Epithelial cell of prostate (primary cell): ENCODE results near the gene TMEM233.
"Not testable (repeated sequence)": the region's sequence is repeated elsewhere in the genome, so short reads cannot be mapped to it uniquely, and the experiment has no call there.

Experiments
- DNase-seq: peaks from one replicate; pipeline ENCODE4 v3.0.0-alpha.2; 2011; ENCODE audit warnings: low read depth, low spot score
- H3K27ac ChIP-seq: fragments of 450-650 bp; 2 replicates; pipeline ENCODE4 v1.5.1; 2017; ENCODE audit warnings: mild to moderate bottlenecking

The TMEM233 gene

DNA sequence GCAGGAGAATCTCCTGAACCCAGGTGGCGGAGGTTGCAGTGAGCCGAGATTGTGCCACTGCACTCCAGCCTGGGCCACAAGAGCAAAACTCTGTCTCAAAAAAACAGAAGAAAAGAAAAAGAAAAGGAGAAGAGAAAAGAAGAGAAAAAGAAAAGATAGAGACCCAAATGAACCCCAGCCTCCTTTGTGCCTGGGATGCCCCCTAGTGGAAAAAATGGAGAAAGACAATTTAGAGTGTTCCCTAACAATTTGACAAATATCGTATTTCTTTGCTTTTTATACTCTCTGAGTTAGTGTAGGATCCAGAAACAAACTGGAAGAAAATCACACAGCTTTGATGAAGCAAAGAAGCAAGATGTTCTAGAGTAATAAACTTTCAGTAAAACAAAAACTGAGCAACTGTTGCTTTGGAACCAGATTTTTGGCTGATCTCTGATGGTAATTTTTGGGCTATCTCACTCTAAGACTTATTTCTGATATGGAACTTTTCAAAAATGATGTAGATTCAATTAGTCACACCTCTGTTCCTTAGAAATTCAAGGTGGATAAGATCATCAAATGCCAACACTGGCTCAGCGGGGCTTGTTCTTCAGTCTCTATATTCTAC lies 55.7 kb downstream of the TMEM233 start:
- no peak overlapping the region for H3K27ac ChIP-seq
- DNase-seq = no peak

DNA sequence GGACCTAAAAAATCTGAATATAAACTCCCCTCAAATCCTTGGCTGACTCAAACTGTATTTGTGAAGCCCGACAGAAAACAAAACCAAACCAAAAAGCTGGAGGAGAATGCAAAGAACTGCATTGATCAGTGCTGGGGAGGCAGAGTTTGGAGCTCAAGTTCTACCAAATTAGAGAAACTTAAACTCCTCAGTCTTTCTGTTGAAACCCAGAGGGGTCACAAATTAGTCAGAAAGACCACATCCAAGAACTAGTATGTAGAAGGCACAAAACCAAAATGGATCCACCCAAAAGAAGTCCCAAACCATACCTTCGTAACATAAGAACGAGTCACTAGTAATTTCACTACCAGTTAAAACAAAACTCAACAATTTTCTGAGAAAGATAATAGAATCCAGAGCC lies 59.1 kb downstream of the TMEM233 start:
- DNase-seq = no peak

DNA sequence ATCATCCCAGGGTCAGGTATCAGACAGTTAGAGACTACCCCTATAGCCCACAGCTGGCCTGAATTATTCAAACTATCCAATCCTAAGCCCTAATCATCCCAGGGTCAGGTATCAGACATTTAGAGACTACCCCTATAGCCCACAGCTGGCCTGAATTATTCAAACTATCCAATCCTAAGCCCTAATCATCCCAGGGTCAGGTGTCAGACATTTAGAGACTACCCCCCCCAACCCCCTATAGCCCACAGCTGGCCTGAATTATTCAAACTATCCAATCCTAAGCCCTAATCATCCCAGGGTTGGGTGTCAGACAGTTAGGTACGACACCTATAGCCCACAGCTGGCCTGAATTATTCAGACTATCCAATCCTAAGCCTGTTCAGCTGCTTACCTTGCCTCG lies 63.4 kb downstream of the TMEM233 start:
- H3K27ac ChIP-seq, DNase-seq: not testable (repeated sequence)

More for the DNA sequence above, 59.1 kb downstream of the TMEM233 start:
- no peak overlapping the region for H3K27ac ChIP-seq

DNA sequence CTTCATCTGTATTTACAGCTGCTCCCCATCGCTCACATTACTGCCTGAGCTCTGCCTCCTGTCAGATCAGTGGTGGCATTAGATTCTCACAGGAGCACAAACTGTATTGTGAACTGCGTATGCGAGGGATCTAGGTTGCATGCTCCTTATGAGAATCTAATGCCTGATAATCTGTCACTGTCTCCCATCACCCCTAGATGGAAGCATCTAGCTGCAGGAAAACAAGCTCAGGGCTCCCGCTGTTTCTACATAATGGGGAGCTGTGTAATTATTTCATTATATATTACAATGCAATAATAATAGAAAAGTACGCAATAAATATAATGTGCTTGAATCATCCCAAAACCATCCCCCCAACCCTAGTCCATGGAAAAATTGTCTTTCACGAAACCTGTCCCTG lies 64.6 kb downstream of the TMEM233 start:
- not testable (repeated sequence) for H3K27ac ChIP-seq, DNase-seq

DNA sequence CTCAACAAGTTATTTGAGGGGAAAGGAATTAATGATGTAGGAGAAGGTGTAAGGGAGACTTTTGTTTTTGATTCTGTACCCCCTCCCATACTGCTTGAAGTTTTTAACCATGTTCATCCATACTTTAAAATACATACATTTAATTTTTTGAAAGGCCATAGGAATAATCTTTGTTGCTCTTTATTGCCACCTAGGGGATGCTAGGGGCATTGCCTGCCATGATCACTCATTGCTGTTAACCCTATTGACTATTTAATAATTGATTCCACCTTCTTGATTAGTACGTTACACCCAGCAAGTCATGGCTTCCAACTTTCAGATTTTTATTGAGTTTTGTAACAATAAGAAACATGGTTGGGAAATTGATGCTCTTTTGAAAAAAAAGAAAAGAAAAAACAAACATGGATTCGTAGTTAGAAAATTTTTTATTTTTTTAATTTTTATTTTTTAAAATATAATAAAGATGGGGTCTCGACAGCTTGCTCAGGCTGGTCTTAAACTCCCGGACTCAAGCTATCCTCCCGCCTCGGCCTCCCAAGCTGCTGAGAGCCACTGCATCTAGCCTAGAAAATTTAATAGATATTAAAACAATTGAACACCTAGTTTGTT lies 65.8 kb downstream of the TMEM233 start:
- no peak for DNase-seq
- H3K27ac ChIP-seq = no peak overlapping the region

DNA sequence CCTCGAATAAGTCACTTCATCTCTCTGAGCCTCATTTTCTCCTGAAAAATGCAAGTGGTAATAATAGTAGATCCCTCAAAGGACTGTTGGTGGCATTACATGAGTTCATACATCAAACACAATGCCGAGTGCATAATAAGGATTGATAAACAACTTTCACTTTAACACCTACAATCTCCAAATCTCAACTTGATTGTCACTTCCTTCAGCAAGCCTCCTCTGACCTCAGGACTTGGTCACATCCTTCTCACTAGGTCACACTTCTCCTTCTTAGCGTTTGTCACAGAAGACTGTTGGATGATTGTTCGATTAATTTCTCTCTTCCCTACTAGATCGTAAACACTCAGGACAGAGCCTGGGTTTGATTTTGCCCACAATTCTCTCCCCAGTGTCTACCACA lies 66.5 kb downstream of the TMEM233 start:
- H3K27ac ChIP-seq = no peak overlapping the region
- no peak for DNase-seq

DNA sequence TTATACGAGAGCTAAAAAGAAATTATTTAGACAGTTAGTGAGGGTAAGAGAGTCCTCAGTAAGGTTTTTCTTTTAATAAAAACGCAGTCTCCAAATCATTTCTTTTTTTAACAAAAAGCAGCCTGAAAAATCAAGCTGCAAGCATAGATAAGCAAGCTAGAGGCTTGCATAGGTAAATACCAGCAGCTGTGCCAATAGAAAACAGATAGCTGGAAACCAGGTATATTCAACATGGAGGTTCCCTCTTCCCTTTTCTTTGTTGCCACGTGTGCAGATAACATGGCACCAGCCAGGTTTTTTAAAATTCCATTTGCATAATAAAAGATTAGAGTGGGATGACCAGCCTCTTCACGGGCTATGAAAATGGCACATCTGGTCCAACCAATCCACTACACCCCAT lies 68.3 kb downstream of the TMEM233 start:
- DNase-seq = no peak
- no peak overlapping the region for H3K27ac ChIP-seq

DNA sequence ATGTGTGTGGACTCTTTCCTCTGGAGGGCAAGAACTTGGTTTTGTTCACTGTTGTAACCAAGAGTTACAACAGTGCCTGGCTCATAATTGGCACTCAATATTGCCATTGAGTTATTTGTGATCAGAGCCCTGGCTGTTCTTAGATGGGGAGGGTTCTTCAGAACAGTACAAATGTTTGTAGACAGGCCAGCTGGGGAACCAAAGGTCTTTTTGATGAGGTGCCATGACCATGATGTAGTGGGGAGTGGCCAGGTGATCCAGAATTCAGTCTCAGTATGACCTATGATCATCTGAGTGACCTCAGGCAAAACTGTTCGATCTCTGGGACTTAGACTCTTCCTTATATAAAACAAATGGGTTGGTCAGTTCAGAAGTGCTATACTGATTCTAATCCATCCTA lies 71.1 kb downstream of the TMEM233 start:
- no peak for DNase-seq
- no peak overlapping the region for H3K27ac ChIP-seq

DNA sequence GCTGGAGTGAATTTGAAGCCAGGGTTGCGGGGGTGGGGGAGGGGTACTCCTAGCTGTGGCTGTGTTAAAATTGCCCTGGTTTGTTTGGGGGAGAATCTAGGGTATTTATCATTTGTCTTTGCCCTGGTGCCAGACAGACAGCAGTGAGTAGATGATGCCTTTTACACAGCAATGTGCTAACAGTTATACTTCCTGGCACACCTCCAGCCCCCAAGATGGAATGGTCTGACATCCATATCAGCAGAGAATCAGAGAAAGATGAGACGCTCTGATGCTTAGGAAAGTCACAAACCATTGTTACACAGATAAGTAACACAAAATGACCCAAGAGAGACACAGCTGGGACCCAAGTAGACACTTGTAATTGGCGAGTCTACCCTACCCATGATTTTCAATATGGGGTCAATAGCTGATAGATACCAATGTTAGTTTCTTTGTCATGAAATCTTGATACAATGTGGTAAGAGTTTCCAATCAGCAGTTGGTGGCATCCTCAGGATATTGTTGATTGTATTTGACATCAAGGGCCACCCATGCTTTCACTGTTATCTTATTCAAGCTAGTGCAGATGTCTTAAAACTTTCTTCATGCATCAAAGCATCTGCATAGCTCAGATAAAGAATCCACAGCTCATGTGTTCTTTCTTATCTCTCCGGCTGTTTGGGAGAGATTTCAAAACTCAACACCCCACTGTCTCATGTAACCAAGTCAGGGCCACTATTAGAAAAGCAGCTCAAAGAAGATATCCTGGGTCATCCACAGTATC lies 71.8 kb downstream of the TMEM233 start:
- no peak overlapping the region for H3K27ac ChIP-seq
- DNase-seq = no peak

DNA sequence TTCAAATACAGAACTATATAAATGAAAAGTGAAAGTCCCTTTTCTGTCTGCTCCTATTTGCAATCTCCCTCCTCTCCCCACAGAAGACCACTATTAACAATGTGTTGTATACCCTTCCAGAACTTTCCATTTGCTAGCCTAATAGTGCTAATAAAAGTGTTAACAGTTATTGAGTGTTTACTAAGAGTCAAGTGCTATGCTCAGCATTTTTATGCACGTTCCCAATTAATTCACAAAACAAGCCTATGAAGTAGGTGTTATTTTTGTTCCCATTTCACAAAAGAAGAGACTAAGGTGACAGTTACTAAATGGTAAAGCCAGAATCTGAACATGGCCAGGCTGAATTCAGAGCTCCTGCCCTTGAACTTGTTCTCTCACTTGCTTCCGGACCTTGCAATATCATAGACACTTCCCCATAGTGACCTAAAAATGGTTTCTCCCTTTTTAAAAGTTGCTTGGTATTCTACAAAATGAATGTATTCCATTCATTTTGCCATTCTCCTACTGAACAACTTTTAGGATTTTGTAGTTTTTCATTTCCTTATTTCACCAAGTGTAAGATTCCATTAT lies 72.7 kb downstream of the TMEM233 start:
- H3K27ac ChIP-seq = no peak overlapping the region
- DNase-seq = no peak

DNA sequence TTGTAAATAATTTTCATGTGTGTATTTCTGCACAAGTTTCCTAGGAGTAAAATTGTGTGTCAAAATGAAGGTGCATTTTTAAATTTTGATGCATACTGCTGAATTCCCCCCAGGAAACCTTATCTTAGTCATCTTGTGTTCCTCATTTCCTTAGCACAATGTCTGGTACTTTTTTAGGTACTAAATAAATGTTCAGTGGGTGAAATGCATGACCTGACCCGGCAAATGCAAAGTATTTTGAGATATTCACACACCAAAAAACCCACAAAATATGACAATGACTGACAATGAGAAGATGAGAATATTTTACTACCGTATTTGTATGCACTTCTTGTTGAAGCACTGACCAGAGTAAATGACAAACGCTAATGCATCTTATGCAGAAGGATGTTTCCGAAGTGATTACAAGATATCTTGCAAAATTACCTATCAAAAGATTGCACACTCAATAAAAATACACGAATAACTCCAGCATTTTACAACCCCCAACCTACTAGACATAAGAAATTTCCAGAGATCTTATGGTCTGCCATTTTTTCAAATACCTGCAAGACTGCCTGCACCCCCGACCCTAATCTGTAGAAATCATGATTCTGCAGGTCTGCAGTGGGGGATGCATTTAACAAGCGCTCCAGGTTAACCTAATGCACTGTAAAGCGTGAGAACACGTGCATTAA lies 73.5 kb downstream of the TMEM233 start:
- H3K27ac ChIP-seq = no peak overlapping the region
- DNase-seq = no peak

DNA sequence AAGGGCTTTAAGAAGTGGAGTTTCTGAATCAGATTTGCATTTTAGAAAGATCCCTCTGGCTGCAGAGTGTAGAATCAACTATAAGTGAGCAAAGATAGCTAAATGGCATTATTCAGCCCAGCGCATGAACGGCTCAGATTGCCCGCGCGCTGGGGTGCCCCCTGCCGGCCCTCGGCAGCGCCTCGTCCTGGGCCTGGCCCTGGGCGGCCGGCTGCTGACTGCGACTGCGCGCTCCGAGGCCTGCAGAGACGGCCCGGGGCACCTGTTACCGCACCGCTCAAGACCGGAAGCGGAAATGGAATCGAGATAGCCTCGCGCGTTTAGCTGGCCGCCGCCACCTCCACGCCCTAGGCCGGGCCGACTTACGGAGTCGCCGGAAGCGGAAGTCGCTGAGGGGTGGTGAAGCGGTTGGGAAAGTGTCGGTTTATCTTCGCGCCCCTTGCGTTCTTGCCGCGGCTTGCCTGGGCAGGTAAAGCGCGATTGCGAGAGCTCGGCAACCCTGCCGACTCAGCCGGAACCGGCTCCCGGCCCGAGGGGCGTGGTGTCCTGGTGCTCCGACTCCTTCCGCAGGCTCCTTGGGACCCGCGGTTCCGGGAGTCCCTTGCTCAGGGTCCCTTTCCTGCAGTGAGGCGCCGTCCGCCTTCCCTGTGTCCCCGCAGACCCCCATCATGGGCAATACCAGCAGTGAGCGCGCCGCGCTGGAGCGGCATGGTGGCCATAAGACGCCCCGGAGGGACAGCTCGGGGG lies 74.2 kb downstream of the TMEM233 start, which contains the start of gene PRKAB1:
TSS of gene PRKAB1 (plus strand) at position 557 of the 747 bp plus-strand sequence. CDS start at position 669, 112 bp downstream.
- DNase-seq = peak; percentile 98
- peak within 1 kb of the TSS; percentile 99 for H3K27ac ChIP-seq

DNA sequence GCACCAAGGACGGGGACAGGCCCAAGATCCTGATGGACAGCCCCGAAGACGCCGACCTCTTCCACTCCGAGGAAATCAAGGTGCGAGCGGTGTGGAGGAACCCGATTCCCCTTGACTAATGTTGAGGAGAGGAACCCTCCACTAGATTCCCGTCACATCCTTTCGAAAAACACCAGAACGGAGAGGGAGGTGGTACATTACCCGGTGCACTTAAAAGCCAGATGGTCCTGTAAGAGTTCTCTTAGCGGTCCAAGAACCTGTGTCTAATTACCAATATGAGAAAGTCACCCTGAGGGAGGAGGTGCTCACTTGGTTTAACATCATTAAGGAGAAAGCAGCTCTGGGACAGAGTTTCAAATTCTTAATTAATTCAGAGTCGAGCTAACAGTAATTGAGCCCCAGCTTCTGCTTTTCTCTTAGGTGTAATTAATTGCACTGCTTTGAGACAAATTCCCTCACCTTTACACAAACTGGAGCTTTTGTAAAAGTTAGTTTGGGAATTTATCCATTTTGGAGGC lies 74.8 kb downstream of the TMEM233 start:
- peak overlapping the region; percentile 99 for H3K27ac ChIP-seq
- DNase-seq = no peak

DNA sequence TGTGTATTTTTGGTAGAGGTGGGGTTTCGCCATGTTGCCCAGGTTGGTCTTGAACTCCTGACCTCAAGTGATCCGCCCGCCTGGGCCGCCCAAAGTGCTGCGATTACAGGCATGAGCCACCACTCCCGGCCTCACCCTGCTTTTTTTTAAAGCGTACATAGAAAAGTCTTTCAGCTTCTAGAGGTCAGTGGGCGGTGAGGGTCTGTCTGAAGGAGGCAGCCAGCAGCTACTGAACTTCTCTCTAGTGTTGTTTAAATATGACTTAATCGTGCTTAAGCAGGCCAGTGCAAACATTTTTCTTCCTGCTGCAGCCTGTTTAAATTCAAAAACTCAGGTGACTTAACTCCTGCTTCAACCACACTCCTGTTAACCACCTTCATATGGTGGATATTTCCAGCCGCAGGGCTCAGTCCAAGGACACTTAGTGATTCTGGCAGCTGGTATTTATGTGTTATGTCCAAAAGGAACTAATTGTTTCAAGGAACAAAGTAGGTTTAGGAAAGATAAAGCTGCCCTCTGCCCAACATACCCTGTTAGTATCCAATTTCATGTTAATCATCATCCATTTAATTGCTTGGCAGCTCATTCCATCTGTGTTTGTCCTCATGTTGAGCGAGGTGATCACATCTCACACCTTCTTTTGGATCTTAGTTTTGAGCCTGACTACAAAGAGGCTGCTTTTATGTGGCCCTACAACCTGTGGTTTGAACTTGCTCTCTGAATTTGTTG lies 76.3 kb downstream of the TMEM233 start:
- peak; percentile 59 for DNase-seq
- H3K27ac ChIP-seq = peak overlapping the region; percentile 99

DNA sequence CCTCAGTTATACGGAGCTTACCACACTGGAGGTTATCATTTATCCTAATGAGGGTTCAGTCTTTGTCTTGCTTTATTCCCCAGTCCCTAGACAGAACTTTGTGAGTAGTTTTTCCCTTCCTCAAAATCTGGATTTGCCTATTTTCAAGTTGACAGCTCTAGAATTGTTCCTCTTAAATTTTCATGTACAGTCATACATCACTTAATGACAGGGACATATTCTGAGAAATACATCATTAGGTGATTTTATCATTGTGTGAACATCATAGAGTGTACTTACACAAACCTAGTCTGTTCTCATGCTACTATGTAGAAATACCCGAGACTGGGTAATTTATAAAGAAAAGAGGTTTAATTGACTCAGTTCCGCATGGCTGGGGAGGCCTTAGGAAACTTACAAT lies 77.5 kb downstream of the TMEM233 start:
- DNase-seq = no peak
- H3K27ac ChIP-seq = no peak overlapping the region

DNA sequence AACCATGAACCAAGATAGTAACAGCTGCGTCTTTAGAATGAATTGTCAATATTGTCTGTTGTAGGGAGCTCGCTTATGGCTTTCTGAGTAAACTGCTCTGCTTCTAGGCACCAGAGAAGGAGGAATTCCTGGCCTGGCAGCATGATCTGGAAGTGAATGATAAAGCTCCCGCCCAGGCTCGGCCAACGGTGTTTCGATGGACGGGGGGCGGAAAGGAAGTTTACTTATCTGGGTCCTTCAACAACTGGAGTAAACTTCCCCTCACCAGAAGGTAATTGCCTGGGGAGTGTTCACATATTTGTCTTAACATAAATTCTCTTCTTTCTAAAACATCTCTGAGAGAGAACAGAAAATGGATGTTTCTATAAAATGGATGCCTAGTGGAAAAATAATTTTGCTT lies 78.6 kb downstream of the TMEM233 start:
- no peak overlapping the region for H3K27ac ChIP-seq

DNA sequence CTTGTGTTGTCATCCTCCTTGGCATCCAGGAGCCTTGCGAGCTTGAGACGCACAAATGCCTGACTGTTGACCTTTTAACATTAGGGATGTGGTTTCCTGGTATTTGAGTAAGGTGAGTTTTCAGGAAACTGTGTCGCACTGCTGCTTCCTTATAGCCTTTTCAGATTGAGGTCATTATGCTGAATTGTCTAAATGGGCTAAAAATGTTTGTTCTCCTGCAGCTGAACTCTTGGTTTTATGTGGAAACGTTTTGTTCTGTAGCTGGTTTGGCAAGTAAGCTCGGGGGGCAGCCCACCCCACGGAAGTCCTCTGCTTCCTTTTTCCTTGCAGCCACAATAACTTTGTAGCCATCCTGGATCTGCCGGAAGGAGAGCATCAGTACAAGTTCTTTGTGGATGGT lies 80.1 kb downstream of the TMEM233 start:
- DNase-seq = no peak
- peak overlapping the region; percentile 38 for H3K27ac ChIP-seq

More for the DNA sequence above, 78.6 kb downstream of the TMEM233 start:
- DNase-seq = no peak

DNA sequence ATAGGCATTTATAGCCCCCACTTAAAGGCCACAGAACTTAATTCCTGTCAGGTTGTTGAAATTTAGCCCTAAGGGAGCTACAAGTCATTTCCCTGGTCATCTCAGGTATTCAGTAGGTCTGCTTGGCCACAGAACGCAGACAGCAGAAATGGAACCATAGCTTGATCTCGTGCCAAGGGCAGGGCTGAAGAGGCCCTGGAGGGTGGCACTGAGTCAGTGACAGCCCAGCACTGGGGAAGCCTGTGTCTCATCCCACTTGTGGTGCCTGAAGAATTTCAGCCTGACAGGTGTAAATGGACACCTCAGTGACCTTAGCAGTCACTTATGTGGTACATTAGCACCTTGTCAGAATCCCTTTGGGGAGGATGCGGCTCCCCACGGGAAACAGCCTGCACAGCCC lies 81.0 kb downstream of the TMEM233 start:
- H3K27ac ChIP-seq = peak overlapping the region; percentile 38
- DNase-seq = no peak

DNA sequence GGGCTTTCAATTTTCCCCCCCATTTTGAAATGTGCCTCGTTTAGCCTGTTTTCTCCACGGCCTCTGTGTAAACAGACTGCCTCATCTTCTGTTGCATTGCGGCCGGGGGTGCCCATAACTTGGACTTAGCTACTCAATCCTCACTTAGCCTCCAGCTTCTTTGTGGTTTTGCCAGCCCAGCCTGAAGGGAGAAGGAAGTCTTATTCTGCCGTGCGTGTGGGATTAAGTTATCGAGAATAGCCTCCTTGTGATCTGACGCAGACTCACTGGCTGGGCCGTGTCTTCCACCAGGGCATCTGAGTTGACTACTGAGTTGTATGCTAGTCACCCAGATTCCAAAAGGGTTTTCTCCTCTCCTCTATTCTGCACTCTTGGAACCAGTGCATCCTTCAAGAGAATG lies 82.4 kb downstream of the TMEM233 start:
- no peak overlapping the region for H3K27ac ChIP-seq
- DNase-seq = no peak
